HFF-Myc (cell line): Measurements from ENCODE around the gene SLC39A5.

Experiments
- DNase-seq: peaks from one replicate; pipeline ENCODE4 v3.0.0-alpha.2; 2011; ENCODE audit warnings: low read depth; ENCODE audit errors: extremely low read depth
- H3K4me3 ChIP-seq: replicated peaks from 2 replicates; pipeline ENCODE4 v1.5.1; 2011; ENCODE audit warnings: low read depth, mild to moderate bottlenecking, control low read depth, low read length
- CTCF ChIP-seq: IDR thresholded peaks from 2 replicates; pipeline ENCODE4 v1.5.1; 2012; ENCODE audit warnings: mild to moderate bottlenecking, low read depth, low read length, control low read depth; ENCODE audit errors: missing control alignments

Gene SLC39A5

GRCh38 chr12:56234746-56235436 is 5.0 kb downstream of the SLC39A5 start:
- no peak for TF ChIP-seq CTCF
- DNase-seq: no peak
- H3K4me3 ChIP-seq: no peak overlapping the region

GRCh38 chr12:56236091-56236490 is 6.2 kb downstream of the SLC39A5 start:
- TF ChIP-seq CTCF: no peak
- no peak for DNase-seq
- no peak overlapping the region for H3K4me3 ChIP-seq

GRCh38 chr12:56236985-56237384 is 7.1 kb downstream of the SLC39A5 start:
- H3K4me3 ChIP-seq: no peak overlapping the region
- DNase-seq: no peak
- no peak for TF ChIP-seq CTCF

GRCh38 chr12:56237552-56237951 is 7.7 kb downstream of the SLC39A5 start:
- DNase-seq: no peak
- no peak for TF ChIP-seq CTCF
- H3K4me3 ChIP-seq: no peak overlapping the region

GRCh38 chr12:56241424-56242303 is 11.8 kb downstream of the SLC39A5 start:
- TF ChIP-seq CTCF: no peak
- H3K4me3 ChIP-seq: no peak overlapping the region
- no peak for DNase-seq

- H3K4me3 ChIP-seq: no peak overlapping the region
- DNase-seq: no peak
- no peak for TF ChIP-seq CTCF
These were observed 13.1 kb downstream of the SLC39A5 start for GRCh38 chr12:56242986-56243385.
